Ovary (tissue), 3 donors: Measurements from ENCODE around the gene WASHC4.

Source experiments
- EP300 ChIP-seq: sonication (generic); formaldehyde crosslinking; IDR thresholded peaks from one replicate; pipeline ENCODE4 v1.6.1; 2017; ENCODE audit warnings: antibody characterized with exemption
- POLR2A ChIP-seq: fragments of 450-650 bp; IDR thresholded peaks from one replicate; pipeline ENCODE4 v1.6.1; 2017; ENCODE audit warnings: antibody characterized with exemption, mild to moderate bottlenecking, moderate library complexity
- TF ChIP-seq, protein P1 (sequence below), 3 donors: fragments of 450-650 bp in 2 of 3; fragments of 200-600 bp in 1 of 3; IDR thresholded peaks; one replicate each; pipeline versions ENCODE4 v1.5.1 to v1.8.0; 2016 to 2022; ENCODE audit warnings: antibody characterized with exemption in 3 of 3, mild to moderate bottlenecking in 1 of 3
- donor health status: DM: no; HTN: no; CAD: no.

DNA sequence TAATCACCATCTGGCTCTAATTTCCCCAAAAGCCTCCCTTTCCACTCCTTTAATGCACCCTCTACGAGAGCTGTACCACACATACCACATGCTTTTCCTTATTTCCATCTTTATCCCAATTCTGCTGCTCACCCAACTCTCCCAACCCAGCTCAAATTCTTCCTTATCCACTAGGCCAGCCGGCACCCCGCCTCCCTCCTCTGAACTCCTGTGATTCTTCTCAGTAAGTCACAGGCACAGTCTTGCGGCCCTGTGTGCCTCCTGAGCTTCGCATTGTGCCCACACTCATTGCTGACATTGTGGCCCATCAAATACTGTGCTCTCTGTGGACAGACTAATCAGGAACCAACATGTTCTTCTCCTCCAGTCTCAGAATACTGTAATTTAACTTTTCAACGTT is 83.0 kb downstream of the WASHC4 start:
- TF ChIP-seq, protein P1, sequence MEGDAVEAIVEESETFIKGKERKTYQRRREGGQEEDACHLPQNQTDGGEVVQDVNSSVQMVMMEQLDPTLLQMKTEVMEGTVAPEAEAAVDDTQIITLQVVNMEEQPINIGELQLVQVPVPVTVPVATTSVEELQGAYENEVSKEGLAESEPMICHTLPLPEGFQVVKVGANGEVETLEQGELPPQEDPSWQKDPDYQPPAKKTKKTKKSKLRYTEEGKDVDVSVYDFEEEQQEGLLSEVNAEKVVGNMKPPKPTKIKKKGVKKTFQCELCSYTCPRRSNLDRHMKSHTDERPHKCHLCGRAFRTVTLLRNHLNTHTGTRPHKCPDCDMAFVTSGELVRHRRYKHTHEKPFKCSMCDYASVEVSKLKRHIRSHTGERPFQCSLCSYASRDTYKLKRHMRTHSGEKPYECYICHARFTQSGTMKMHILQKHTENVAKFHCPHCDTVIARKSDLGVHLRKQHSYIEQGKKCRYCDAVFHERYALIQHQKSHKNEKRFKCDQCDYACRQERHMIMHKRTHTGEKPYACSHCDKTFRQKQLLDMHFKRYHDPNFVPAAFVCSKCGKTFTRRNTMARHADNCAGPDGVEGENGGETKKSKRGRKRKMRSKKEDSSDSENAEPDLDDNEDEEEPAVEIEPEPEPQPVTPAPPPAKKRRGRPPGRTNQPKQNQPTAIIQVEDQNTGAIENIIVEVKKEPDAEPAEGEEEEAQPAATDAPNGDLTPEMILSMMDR (IDR thresholded peaks at IDR 0.05), result no peak
- no peak for TF ChIP-seq POLR2A
- TF ChIP-seq EP300, result no peak
